Fibroblast of skin of left biceps (primary cell): Measurements from ENCODE around the gene CLDN4.
"Not testable (repeated sequence)": the region's sequence is repeated elsewhere in the genome, so short reads cannot be mapped to it uniquely, and the experiment has no call there.

Source experiments
- DNase-seq, 2 experiments: peaks; one replicate each; pipeline ENCODE4 v3.0.0-alpha.2; 2013; ENCODE audit warnings: low read depth in 2 of 2

Gene CLDN4

DNA sequence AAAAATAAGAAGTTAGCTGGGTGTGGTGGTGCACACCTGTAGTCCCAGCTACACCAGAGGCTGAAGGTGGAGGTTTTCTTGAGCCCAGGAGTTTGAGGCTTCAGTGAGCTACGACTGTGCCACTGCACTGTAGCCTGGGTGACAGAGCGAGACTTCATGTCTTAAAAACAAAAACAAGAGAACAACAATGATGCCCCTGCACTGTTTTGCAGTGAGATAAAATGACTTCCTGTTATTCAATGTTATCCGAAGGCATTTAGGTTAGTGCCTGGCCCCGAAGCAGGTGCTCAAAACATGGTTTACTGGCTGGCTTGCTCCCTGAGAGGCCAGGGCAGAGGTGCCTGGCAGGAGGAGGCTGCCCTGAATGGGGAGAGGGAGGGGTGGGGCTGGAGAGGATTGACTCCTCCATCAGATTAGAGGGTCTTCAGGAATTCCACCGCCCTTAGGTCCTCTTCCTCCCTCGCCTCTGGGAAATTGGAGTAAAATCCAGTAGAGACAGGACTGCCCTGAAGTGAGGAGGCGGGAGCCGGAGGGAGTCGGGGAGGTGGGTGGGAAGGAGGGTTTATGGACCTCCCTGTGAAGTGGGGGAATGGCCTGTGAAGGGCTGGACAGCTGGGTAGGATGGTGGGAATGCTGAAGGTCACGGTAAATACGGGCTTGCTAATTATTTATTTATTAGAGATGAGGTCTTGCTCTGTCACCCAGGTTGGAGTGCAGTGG lies 6.8 kb upstream of the CLDN4 start:
- DNase-seq, result no peak

DNA sequence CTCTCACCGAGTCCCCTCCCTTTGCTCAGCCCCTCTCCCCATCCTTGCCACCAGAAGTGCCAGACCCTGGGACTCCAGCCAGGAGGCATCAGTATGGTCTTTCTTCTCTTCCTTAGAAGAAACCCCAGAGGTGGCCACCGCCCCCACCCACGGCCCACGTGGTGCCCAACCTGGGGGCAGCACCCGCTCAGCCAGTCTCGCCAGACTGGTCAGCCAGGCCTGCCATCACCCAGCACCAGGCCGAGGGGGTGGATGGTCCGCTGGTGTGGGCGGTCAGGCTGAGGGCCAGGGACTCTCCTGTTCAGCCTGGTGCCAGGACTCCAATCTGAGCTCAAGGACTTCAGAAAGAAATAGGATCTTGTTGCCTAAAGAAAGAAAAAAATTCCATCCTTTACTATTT lies 5.8 kb upstream of the CLDN4 start:
- no peak for DNase-seq

DNA sequence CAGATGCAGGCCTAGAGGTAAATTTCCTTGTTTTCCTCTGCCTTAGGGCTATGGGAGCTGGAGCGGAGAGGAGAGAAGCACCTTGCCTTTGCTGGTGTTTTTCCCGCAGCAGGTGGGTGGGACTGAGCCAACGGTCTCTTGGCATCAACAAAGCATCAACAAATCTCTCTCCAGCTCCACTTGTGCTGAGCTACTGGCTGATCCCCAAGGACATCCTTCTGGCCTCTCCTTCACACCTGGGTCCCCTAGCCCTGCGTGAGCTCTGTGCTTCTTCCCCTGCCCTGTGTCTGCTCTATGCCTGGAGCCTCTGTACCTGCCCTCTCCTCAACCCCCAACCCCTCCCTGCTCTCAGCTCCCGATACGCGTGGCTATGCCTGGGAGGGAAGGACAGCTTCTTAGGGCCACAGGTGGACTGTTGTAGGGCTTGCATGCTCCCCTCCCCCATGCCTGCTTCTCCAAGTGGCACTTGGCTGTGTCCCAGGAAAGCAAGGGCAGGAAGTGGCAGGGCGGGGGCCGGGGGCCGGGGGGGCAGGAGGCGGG lies 3.2 kb upstream of the CLDN4 start:
- no peak for DNase-seq

DNA sequence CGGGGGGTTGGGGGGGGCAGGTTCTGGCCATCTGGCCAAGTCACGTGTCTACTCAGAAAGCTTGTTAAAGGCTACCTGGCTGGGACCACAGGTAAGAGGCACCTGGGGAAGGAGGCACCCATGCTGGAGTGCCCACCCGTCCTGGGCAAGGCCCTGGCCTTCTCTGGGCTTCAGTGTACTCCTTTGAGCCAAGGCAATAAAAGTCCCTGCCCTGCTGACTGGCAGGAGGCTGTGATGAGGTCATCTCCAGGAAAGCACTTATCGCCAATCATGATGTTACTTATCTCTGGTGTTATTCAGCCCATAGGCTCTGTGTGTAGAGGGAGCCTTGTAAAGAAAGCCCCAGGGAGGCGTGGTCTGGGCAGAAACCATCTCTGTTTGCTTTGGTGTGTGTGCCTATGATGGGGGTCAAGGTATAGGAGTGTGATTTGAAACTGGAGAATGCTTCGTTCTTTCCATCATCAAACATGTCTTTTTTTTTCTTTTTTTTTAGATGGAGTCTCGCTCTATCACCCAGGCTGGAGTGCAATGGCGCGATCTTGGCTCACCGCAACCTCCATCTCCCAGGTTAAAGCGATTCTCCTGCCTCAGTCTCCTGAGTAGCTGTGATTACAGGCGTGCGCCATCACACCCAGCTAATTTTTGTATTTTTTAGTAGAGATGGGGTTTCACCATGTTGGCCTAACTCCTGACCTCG lies 2.5 kb upstream of the CLDN4 start:
- no peak for DNase-seq

DNA sequence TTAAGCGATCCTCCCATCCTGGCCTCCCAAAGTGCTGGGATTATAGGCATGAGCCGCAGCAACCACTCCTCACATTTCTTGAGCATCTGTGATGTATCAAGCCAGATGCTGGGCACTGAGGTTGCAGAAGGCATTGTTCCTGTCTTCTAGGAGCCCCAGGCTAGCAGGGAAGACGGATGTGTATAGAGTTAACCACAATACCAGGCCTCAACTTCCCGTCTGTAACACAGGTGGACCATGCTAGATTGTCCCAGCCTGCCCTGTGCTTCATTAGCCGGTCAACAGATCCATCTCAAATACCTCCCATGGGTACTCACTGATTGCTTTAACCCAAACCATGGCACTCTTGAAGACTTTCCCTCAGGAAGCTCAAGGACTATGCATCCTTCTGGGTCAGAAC lies 1.8 kb upstream of the CLDN4 start:
- no peak for DNase-seq

- no peak for DNase-seq
Measured at GRCh38 chr7:73829505-73829904, 1.3 kb upstream of the CLDN4 start.

DNA sequence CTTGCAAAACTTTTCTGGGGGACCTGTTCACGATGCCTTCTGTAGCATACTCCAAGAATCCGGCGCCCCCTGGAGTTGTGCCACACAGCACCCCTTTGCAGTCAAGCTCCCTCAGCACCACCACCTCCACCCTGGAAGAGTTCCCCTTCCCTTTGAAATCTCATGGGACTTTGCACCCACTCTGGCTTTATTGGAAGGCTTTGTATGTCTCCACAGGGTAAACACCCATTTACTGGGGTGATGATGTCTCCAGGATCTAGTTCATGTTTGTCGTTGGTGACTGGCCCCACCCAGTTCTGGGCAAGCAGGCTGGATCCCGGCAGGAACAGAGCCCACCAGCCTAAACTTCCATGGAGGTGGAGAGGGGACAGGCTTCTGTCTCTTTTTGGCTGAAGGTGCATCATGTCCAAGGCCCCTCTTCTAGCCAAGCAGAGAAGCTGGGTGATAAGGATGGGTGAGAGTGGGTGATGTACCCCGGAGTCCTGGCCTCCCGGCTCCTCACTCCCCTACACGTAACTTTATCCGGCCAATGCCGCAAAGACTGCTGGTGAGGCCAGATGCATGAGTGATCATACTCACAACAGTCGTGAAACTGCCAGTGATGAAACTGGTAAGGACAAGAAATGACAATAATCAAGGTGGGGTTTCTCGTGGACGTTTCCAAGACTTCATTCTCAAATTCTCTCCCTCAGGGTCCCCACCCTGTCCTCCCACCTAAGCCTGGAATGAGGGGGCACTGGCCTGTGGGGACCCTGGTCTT lies 695 bp upstream of the CLDN4 start:
- DNase-seq, result no peak

- no peak for DNase-seq
Measured at GRCh38 chr7:73831584-73831833, 713 bp downstream of the CLDN4 start.

DNA sequence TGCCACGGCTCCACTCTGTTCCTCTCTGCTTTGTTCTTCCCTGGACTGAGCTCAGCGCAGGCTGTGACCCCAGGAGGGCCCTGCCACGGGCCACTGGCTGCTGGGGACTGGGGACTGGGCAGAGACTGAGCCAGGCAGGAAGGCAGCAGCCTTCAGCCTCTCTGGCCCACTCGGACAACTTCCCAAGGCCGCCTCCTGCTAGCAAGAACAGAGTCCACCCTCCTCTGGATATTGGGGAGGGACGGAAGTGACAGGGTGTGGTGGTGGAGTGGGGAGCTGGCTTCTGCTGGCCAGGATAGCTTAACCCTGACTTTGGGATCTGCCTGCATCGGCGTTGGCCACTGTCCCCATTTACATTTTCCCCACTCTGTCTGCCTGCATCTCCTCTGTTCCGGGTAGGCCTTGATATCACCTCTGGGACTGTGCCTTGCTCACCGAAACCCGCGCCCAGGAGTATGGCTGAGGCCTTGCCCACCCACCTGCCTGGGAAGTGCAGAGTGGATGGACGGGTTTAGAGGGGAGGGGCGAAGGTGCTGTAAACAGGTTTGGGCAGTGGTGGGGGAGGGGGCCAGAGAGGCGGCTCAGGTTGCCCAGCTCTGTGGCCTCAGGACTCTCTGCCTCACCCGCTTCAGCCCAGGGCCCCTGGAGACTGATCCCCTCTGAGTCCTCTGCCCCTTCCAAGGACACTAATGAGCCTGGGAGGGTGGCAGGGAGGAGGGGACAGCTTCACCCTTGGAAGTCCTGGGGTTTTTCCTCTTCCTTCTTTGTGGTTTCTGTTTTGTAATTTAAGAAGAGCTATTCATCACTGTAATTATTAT lies 1.2 kb downstream of the CLDN4 start:
- DNase-seq, result no peak

DNA sequence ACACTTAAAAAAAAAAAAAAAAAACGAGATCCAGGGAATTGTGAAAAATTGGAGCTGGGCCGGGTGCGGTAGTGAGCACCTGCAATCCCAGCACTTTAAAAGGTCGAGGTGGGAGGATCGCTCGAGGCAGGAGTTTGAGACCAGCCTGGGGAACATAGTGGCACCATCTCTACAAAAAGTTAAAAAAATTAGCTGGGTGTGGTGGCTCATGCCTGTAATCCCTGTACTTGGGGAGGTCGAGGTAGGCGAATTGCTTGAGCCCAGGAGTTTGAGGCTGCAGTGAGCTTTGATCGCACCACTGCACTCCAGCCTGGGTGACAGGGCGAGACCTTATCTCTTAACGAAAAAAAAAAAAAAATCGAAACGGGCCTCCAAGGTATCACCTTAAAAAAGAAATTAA lies 2.0 kb downstream of the CLDN4 start:
- no peak for DNase-seq

- no peak for DNase-seq
Measured at GRCh38 chr7:73833251-73833919, 2.6 kb downstream of the CLDN4 start.

DNA sequence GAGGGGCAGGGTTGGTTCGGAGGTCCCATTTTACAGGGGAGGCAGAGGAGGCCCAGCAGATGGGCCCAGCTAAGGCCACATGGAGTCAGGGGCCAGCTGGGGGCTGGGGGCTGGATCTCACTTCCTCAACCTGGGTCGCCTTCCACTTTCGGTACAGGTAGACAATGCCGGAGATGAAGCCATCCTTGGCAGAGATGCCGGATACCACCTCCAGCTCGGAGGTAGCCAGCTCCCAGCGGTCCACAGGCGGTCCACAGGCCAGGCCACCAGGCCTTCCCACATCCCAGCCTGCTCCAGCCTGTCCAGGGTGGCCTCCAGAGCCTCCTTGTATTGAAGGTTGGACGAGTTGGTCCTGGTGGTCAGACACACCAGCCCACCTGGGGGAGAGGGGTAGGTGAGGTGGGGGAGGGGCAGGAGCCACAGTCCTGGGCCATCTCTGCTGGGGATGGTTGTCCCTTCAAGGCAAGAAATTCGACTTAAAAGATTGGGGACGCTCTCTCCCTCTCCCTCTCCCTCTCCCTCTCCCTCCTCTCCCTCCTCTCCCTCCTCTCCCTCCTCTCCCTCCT lies 3.9 kb downstream of the CLDN4 start:
- no peak for DNase-seq

GRCh38 chr7:73837167-73837566 lies 6.4 kb downstream of the CLDN4 start:
- not testable (repeated sequence) for DNase-seq

DNA sequence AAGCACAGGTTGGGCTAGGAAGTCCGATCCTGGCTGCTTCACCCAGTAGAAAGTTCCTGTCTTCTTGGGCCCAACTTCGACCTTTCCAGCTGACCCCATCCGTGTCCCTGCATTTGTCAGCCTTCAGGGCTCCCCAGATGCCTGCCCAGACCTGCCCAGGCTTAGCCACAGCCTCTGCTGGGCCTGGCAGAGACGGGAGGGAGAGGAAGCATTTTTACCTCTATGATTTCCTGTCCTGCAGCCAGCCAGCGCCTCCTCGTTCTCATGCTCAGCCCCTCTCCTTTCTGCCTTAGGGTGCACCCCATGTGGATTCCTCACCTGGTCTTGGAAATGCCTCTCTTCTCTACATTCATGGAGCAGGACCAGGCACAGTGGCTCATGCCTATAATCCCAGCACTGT lies 7.8 kb downstream of the CLDN4 start:
- DNase-seq, result no peak

DNA sequence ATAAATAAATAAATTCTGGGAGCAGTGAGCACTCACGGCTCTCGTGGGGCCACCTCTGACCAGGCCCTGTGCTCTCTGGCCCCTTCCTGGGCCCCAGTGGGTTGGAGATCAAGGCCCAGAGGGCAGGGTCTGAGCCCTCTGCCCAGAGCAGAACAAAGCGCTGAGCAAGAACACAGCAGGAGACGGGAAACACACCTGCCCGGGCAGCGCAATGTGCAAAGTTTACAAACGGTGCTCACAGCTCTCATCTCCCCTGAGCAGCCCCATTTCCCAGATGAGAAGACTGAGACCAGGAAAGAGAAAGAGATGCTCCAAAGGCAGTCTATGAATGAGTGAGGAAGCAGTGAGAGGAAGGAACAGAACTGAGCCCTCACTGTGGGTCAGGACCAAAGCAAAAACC lies 8.5 kb downstream of the CLDN4 start:
- no peak for DNase-seq

- no peak for DNase-seq
Measured at GRCh38 chr7:73839743-73840714, 9.2 kb downstream of the CLDN4 start.

DNA sequence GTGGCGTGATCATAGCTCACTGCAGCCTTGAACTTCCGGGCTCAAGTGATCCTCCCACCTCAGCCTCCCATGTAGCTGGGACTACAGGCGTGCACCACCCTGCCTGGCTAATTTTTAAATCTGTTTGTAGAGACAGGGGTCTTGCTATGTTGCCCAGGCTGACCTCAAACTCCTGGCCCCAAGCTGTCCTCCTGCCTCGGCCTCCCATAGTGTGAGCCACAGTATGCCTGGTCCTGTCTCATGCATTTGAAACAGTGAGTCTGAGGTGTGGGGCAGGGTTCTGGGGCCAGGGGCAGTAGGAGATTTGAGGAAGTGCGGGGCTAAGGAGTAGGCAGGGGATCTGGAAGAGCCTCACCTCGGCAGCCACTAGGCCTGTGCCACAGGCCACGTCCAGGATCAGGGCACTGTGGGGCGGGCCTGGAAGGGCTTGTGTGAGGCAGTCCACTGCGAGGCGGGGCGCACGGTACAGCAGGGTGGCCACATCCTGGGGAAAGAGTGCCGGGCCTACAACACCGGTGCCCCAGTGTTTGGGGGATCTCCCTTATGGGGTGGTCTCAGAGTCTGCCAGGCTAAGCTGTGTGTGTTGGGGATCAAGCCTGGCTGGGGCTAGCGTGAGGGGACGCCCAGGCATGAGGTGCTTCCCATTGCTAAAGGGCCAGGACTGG lies 10.1 kb downstream of the CLDN4 start:
- DNase-seq, result no peak

DNA sequence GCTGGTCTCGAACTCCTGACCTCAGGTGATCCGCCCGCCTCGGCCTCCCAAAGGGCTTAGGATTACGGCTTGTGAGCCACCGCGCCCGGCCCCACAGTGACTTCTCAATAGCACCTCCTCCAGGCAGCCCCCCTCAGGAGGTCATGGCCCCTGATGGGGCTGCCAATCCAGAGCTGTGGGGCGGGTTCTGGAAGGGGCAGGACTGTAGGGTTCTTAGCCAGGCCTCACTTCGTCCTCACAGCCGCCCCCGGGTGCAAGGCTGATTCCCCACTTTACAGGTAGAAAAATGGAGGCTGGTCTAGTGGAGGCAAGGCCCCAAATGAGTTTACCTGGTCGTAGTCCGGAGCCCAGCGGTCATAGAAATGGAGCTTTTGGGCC lies 10.9 kb downstream of the CLDN4 start:
- no peak for DNase-seq
